GM10266 (cell line): Measurements from ENCODE around the gene MRAP.

Experiments used
- DNase-seq: peaks from one replicate; pipeline ENCODE4 v3.0.0; 2012; ENCODE audit errors: extremely low spot score
- TF ChIP-seq, protein P1 (sequence below): IDR thresholded peaks from 2 replicates; pipeline ENCODE4 v1.5.1; 2012; ENCODE audit warnings: mild to moderate bottlenecking, low read depth; ENCODE audit not compliant: control insufficient read depth, insufficient read depth; ENCODE audit errors: missing control alignments

Gene MRAP

DNA sequence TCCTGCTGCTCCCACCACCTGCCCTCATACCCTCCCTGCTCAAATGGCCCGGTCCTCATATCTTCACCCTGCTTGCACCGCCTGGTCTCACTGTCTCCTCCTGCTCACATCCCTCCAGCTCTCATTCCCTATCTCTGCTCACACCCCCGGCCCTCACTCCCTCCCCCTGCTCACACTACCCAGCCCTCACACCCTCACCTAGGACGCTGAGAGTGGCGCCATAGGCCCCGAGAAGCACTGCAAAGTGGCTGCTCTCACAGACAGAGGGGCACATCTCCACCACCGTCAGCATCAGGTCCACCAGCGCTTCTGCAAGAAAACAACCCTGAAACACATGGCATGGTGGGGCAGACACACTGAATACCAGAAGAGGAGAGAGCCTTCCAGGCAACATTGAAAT is 38.6 kb downstream of the MRAP start:
- TF ChIP-seq, protein P1, sequence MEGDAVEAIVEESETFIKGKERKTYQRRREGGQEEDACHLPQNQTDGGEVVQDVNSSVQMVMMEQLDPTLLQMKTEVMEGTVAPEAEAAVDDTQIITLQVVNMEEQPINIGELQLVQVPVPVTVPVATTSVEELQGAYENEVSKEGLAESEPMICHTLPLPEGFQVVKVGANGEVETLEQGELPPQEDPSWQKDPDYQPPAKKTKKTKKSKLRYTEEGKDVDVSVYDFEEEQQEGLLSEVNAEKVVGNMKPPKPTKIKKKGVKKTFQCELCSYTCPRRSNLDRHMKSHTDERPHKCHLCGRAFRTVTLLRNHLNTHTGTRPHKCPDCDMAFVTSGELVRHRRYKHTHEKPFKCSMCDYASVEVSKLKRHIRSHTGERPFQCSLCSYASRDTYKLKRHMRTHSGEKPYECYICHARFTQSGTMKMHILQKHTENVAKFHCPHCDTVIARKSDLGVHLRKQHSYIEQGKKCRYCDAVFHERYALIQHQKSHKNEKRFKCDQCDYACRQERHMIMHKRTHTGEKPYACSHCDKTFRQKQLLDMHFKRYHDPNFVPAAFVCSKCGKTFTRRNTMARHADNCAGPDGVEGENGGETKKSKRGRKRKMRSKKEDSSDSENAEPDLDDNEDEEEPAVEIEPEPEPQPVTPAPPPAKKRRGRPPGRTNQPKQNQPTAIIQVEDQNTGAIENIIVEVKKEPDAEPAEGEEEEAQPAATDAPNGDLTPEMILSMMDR = no peak
- no peak for DNase-seq

DNA sequence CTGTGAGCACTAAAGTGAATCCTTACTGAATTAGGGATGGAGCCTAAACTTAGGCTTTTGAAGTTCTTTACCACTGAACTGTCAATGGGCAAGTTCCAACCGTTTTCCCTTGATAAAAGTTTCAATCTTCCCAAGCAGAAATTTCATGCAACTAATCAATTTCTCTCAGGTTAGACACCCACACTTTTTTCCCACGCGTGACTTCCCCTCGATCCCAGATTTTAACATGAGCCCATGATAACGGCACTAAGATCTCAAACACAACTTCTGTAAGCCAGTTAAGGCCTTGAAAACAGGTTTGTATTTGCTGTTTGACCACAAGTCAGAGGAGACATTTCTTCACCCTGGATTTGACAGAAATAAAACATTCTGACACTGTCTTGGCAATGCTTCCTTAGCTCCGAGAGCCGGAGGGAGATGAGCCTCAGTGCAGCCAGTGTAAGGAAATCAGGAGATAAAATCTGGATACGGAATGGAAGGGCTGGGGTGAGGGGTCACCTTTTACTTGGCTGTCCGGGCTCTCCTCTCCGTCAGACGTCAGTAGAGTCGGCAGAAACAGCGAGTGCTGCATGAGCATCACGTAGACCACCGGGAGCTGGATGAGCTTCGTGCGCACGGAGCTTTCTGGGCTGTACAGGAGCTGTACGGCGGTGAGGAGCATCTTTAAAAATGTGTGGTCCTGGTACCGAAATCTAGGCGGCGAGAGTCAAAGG is 39.7 kb downstream of the MRAP start:
- TF ChIP-seq, protein P1 = no peak
- no peak for DNase-seq

DNA sequence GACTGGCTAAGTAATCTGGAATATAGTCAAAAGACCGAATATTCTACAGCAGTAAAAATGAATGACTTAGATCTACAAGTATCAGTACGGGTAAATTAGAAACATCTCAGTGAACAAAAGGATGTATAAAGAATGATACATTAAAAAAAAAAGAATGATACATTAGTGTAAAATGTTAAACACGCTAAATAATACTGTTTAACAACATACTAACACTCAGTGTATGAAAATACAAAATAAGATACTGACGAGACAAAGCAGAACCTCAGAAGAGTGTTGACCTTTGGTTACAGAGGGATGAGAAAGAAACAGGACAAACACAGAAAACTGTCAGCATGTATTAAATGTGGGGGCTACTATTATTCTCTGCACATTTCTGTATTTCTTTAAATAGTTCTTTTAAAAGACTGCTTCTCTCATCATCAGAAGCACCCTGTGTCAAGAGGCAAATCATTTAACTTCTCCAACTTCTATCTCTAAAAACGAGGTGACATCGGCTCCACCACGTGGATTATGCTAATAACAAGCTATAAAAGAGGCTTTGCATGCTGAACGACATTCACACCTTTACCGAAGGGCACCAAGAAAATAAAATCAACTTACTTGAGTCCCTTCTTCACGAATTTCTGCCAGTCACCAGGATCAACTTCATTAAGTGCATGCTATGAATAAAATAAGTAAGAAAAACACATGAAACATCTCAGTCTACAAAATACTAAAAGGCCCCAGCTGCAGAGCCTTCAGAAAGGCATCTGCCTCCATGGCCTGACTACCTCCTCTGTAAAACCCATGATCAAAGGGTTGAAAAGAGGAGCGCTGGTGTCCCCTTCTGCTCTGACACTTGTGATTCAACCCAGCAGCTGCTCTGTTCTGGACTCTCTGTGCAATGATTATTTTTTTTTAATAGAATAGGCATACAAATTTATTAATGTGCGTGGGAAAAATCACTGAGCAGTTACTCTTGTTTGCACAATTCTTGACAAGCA is 42.5 kb downstream of the MRAP start:
- TF ChIP-seq, protein P1 = no peak
- DNase-seq = no peak

- no peak for DNase-seq
- TF ChIP-seq, protein P1 = no peak
These were observed 48.3 kb downstream of the MRAP start for GRCh38 chr21:32346951-32347350.

DNA sequence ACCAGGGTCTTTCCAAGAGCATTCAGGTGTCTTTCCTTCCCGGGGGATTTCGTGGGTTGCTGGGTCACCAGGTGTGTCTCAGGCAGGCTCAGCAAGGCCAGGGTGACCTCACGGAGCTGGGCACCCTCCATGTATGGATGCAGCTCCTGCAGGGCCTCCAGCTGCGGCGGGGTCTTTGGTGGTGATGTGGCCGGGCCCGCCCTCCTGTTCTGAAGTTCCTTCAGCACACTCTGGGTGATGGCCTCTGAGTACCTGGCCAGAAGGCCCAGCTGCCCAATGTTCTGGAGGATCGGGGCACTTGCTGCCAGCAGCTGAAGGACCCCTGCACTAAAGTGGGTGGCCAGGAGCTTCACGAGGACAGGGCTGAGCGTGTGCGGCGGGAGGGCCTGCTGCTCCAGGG is 48.7 kb downstream of the MRAP start:
- no peak for DNase-seq
- TF ChIP-seq, protein P1 = no peak

- TF ChIP-seq, protein P1 = no peak
- DNase-seq = no peak
These were observed 49.3 kb downstream of the MRAP start for GRCh38 chr21:32347977-32348376.
